Measurements from ENCODE around the gene ADGRL2.

The ADGRL2 gene

GRCh38 chr1:81805537-81806431 lies 5.0 kb downstream of the ADGRL2 start:
- DNase-seq (ENCODE audit: low spot score): peak; percentile 6

GRCh38 chr1:81806432-81806770 lies 5.7 kb downstream of the ADGRL2 start:
- DNase-seq (ENCODE audit: low spot score): no peak

- DNase-seq (ENCODE audit: low spot score): peak; percentile 57
Observed at GRCh38 chr1:81808760-81809159, 8.0 kb downstream of the ADGRL2 start.

DNA sequence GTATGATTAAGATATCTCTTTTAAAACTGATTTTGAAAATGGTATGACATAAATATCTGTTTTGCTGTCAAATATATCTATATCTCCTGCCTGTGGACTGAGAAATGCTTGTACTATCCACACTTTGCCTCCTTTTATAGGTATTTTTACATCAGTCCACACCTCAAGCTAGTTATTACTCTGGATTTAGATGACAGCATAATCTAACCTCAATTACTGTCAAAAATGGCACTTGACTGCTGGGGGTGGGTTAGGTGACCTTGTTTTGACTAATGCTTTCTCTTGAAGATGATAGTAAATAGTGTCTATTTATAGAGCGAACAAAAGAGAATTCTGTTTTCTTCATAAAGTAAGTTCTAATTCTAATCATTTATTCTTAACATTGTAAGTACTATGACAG lies 9.1 kb downstream of the ADGRL2 start:
- no peak for DNase-seq (ENCODE audit: low spot score)

DNA sequence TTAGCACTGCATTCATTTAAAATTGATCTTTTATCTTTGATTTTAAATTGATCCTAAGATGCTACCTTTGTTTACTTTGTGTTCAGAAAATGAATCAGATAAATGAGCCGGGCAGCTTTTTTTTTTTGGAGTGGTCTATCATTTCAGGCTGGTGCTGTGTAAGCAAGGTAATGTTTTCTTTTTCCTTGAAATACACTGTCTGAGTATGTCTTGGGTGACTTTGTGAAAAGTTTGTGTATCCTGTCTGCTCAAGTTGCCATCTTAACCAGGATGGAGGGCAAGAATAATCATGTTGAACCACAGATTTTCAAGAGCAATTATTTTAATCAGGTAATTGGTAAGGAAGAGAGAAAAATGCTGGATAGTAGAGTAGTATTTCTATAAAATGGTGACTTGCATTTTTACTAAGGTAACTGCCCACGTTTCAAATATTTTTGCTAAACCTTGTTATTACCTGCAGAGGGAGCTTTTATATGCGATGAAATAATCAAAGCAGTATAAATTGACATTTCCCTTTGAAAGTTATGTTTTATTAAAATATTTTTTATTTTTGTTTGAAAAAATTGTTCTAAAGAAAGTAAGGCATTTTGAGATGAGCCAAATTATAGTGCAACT lies 11.1 kb downstream of the ADGRL2 start:
- DNase-seq (ENCODE audit: low spot score): no peak

- peak; percentile 18 for DNase-seq (ENCODE audit: low spot score)
Observed at GRCh38 chr1:81812712-81813111, 12.0 kb downstream of the ADGRL2 start.

DNA sequence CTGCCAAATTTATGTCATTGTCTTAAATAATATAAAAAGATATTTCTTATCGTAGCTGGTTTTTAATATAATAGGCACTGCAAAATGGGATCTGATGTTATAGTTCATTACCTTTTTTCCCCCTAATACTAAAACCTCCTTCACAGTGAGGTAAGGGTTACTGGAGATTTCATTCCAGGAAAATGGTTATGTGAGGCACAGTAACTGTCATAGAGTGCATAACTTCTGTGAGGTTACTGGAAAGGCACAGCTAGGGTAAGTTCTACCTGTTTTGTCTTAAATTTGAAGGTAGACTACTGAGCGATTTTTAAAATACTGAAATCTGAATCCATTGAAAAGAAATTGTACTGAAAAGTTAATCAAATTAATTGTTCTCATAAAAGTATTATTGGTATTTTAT lies 13.0 kb downstream of the ADGRL2 start:
- DNase-seq (ENCODE audit: low spot score): no peak

GRCh38 chr1:81819613-81820012 lies 18.9 kb downstream of the ADGRL2 start:
- DNase-seq (ENCODE audit: low spot score): no peak

DNA sequence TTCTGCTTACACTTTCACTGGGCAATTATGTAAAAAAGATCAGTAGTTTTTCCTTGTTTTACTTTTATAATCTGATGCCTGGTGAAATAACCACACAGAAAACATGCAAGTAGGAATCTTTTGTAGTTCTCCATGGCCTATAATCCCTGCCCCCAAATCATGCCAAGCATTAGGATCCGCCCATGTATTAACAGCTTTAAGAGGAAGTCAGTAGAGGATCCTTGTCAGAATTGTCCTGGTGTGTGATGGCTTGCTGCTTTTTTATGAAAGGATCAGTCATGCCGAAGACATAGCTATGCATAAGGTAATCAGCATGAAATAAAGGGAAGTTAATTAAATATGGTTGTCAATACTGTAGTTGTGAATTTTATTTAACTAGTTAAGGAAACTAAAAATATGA lies 20.0 kb downstream of the ADGRL2 start:
- no peak for DNase-seq (ENCODE audit: low spot score)

DNA sequence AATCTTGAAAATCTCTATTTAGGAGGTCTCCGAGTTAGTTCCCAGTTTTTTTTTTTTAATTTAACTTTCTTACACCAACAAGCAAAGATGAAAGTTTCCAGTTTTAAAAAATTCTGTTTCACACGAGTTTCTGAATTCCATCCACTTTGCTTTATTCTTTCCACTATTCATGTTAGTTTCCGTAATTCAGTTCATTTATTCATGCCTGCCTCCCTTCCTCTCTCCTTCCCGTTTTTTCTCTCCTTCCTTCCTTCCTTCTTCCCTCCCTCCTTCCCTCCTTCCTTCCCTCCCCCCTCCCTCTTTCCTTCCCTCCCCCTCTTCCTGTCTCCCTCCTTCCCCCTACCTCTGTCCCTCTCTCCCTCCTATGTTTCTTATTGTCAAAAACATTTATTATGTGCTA lies 22.3 kb downstream of the ADGRL2 start:
- DNase-seq (ENCODE audit: low spot score): no peak

GRCh38 chr1:81824759-81825158 lies 24.0 kb downstream of the ADGRL2 start:
- DNase-seq (ENCODE audit: low spot score): no peak

- DNase-seq (ENCODE audit: low spot score): no peak
Observed at GRCh38 chr1:81827942-81828341, 27.2 kb downstream of the ADGRL2 start.

GRCh38 chr1:81832573-81832972 lies 31.8 kb downstream of the ADGRL2 start:
- peak; percentile 47 for DNase-seq (ENCODE audit: low spot score)

DNA sequence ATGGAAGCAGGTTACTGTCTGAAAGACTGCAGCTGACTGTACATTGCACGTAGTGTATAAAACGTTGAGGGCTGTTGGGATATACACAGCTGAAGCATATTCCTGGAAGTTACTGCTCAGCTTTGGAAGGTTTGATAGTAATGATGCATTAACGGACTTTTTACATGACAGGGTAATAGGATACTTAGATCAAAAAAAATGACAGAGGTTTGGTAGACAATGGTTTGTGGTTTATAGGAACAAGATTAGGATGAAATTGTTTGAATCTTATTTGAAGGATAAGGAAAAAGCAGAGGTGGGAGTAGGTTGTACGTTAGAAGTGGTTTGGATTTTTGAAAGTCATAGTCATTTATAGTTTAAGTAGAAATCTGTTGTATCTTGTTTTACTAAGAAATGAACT lies 33.0 kb downstream of the ADGRL2 start:
- no peak for DNase-seq (ENCODE audit: low spot score)

- no peak for DNase-seq (ENCODE audit: low spot score)
Observed at GRCh38 chr1:81834268-81834667, 33.5 kb downstream of the ADGRL2 start.

DNA sequence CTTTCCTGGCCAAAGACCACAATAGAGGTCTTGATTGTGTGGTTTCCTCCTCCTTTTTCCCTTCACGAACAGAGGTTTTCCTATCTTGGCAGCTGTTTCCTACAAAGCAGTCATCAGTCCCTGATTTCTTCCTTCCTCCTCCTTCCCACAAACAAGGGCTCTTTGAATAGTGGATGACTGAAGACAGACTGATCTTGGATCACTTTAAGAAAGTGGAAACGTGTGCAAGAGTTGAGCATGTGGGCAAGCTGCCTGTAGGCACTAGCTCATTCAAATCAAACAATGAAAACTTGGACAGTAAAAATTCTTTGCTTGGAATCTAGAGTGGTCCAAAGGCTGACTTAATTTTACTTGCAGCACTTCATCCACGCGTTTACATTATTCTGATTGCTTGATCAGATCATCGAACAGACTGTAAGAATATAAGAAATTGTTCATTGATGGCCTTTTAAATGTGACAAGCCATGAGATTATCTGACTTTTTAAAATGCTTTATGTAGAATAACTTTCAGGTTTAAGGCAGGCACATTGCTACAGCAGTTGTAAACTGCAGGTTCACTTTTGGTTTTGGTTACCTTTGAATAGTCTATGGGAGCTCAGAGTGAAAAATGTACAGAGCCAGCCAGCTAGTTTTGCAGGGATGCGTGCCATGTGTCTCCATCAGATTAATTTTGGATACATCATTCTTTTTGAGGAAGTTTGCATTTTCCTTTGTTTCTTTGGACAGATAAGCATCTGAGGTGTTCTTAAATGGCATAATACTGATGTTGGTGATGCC lies 34.4 kb downstream of the ADGRL2 start:
- DNase-seq (ENCODE audit: low spot score): peak; percentile 32

DNA sequence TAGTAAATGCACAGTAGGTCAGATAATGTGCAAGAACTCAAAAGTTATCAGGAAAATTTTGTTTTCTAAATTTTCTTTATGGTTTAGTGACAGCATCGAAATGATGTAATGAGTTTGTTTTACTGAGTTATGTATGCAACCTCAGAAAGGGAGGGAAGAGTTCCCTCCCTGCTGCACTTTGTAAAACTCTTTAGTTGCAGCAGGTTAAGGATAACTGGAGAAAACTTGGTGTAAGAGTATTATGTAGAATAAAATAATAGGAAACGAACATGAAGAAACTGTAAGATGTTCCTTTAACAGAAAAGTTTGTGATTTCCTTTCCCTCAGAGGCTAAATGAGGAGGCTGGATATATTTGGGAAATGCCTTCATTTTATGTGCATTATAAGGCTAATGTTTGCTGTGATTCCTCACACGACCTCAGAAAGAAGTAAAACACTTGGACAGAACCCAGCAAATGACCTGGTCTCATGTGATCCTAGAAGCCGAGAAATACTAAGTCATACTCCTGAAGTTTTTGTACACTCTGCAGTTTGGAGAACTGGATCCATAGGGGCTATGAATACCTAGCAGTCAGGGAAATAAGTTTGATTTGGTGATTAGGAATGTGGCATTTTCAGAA lies 35.4 kb downstream of the ADGRL2 start:
- peak; percentile 20 for DNase-seq (ENCODE audit: low spot score)

GRCh38 chr1:81838600-81839218 lies 38.0 kb downstream of the ADGRL2 start:
- DNase-seq (ENCODE audit: low spot score): no peak

GRCh38 chr1:81840805-81841204 lies 40.1 kb downstream of the ADGRL2 start:
- DNase-seq (ENCODE audit: low spot score): no peak

DNA sequence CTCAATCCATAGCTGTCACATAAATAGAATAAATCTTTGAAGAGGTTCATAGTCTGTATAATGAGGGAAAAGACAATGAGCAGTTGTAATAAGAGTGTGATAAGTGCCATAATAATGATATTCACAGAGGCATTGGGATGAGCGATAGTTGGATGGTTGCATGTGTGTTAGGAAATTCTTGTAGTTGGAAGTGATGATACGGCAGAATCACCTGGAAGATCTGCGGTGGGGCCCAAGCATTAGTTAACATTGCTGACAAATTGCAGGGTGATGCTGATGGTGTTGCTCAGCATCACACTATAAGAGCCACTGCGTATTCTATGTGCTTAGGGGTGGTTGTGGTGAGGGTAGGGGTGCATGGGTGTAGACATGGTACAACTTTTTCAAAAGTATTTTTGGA lies 41.1 kb downstream of the ADGRL2 start:
- no peak for DNase-seq (ENCODE audit: low spot score)

- DNase-seq (ENCODE audit: low spot score): no peak
Observed at GRCh38 chr1:81844477-81844876, 43.7 kb downstream of the ADGRL2 start.

DNA sequence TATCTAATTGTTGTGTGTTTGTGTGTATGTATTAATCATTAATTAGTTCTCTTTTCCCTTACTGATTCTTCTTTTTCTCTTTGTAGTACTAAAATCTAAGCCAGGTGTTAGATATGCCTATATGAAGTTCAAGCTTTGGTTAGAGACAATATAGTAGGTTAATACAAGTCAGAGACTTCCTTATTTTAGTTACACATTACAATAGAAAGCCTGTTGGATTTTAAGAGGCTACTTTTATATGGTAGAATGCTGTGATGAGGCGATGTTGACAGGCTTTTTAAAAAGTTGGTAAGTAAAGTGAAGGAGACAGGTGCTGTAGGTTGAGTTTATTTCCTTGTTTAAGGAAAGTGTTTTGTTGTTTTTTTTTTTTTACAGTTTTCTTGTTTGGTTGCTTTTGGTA lies 45.9 kb downstream of the ADGRL2 start:
- DNase-seq (ENCODE audit: low spot score): no peak

All from kidney tubule cell (primary cell).